ENCODE results near the gene TUBD1. TPM values are rescaled to one million over a fixed set of nuclear protein-coding genes. Genes with fewer than 3 reads are reported as not detected.

Gene TUBD1
- total and polyA plus RNA-seq, 2 of the 13 experiments (the other 11 are each of a cell fraction or from before 2014, with no cell fraction given): 18.2 to 25.9 TPM

GRCh38 chr17:59837308-59838051 lies 55.3 kb downstream of the TUBD1 start (continued):
- TF ChIP-seq E2F1 (CRISPR knock-in tag; IDR thresholded peaks at IDR 0.05): no peak; the same call in 1 of the 2 replicates
- peak; percentile 96 for TF ChIP-seq CREM (IDR thresholded peaks at IDR 0.05)
- TF ChIP-seq CREM (CRISPR knock-in tag; IDR thresholded peaks at IDR 0.05): no peak
- no peak for TF ChIP-seq ZNF569 (CRISPR knock-in tag; IDR thresholded peaks at IDR 0.05; ENCODE audit: borderline replicate concordance)
- TF ChIP-seq ZBTB21 (CRISPR knock-in tag; IDR thresholded peaks at IDR 0.05): peak; percentile 81
- no peak for TF ChIP-seq NONO (IDR thresholded peaks at IDR 0.05)
- TF ChIP-seq NONO (CRISPR knock-in tag; conservative IDR thresholded peaks at IDR 0.05): peak; percentile 85
- TF ChIP-seq AFF4 (CRISPR knock-in tag; IDR thresholded peaks at IDR 0.05): peak; percentile 100
- 0 out of 2 replicates have a peak, but pooled peaks have one; percentile 42 for TF ChIP-seq ZSCAN31 (CRISPR knock-in tag; IDR thresholded peaks at IDR 0.05; ENCODE audit: low read depth)
- peak; percentile 55 for TF ChIP-seq PITX1 (CRISPR knock-in tag; IDR thresholded peaks at IDR 0.05)
- peak; percentile 73 for TF ChIP-seq THAP11 (CRISPR knock-in tag; IDR thresholded peaks at IDR 0.05)
- TF ChIP-seq PAF1 (CRISPR knock-in tag; IDR thresholded peaks at IDR 0.05): peak; percentile 66; the same call in 1 of the 2 replicates
- no peak for TF ChIP-seq NFKB2 (CRISPR knock-in tag; IDR thresholded peaks at IDR 0.05; ENCODE audit: borderline replicate concordance)
- peak; percentile 97 for TF ChIP-seq SAP130 (CRISPR knock-in tag; IDR thresholded peaks at IDR 0.05; ENCODE audit: low read depth)
- TF ChIP-seq ZNF3 (CRISPR knock-in tag; IDR thresholded peaks at IDR 0.05): no peak
- no peak for TF ChIP-seq ZNF251 (CRISPR knock-in tag; IDR thresholded peaks at IDR 0.05)
- 0 out of 2 replicates have a peak, but pooled peaks have one; percentile 24 for TF ChIP-seq ZNF616 (CRISPR knock-in tag; IDR thresholded peaks at IDR 0.05; ENCODE audit: low read depth)
- TF ChIP-seq ZNF136 (CRISPR knock-in tag; IDR thresholded peaks at IDR 0.05; ENCODE audit: low read depth): no peak
- TF ChIP-seq SYNCRIP (IDR thresholded peaks at IDR 0.05; ENCODE audit: insufficient read depth, low read depth, low read length): no peak
- TF ChIP-seq SIX4 (CRISPR knock-in tag; IDR thresholded peaks at IDR 0.05): peak; percentile 78; the same call in 1 of the 2 replicates
- TF ChIP-seq CENPT (CRISPR knock-in tag; IDR thresholded peaks at IDR 0.05; ENCODE audit: low read depth): no peak
- peak; percentile 79; the same call in 1 of the 2 replicates for TF ChIP-seq KMT2B (CRISPR knock-in tag; IDR thresholded peaks at IDR 0.05)
- TF ChIP-seq ONECUT2 (CRISPR knock-in tag; IDR thresholded peaks at IDR 0.05): no peak
- TF ChIP-seq ZNF761 (CRISPR knock-in tag; conservative IDR thresholded peaks at IDR 0.05): 0 out of 2 replicates have a peak, but pooled peaks have one; percentile 23
- TF ChIP-seq FOXA3 (CRISPR knock-in tag; IDR thresholded peaks at IDR 0.05): peak; percentile 82
- peak; percentile 50; the same call in 1 of the 2 replicates for TF ChIP-seq ZBTB25 (CRISPR knock-in tag; IDR thresholded peaks at IDR 0.05)
- TF ChIP-seq RAD21 (CRISPR knock-in tag; IDR thresholded peaks at IDR 0.05): 0 out of 2 replicates have a peak, but pooled peaks have one; percentile 10
